Measurements from ENCODE around the gene MOB3B. TPM values are rescaled to one million over a fixed set of nuclear protein-coding genes. Genes with fewer than 3 reads are reported as not detected.

MOB3B gene
- total RNA-seq, 1 donor from 2014 or later: 3.8 TPM

DNA sequence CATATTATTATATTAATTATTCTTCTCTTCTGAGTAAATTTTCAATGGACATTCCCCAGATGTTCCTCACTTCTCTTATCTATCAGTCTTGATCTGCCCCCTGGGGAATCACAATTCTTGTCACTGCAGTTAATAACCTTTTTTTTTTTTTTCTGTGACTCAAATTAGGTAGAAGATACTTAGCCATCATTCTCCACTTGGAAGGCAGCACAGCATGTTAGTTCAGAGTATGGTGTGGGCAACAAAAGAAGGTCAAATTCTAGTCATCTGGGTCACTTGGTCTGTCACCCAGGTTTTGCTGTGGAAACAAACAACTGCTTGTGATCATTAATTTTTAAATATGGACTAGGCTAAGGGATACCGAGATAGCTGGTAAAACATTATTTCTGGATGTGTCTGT lies 8.1 kb upstream of the MOB3B start:
- H3K4me1 Mint-ChIP-seq (ENCODE audit: low read depth): peaks cover 41% of the 10 kb centered on the region
- no peaks in the 10 kb centered on the region for H3K9me3 Mint-ChIP-seq (ENCODE audit: low read depth)
- H3K4me3 Mint-ChIP-seq (ENCODE audit: unreplicated experiment): no peak overlapping the region

GRCh38 chr9:27537027-27537435 lies 7.4 kb upstream of the MOB3B start:
- no peak overlapping the region for H3K4me3 Mint-ChIP-seq (ENCODE audit: unreplicated experiment)
- H3K9me3 Mint-ChIP-seq (ENCODE audit: low read depth): no peaks in the 10 kb centered on the region
- H3K4me1 Mint-ChIP-seq (ENCODE audit: low read depth): peaks cover 34% of the 10 kb centered on the region
- no peak for DNase-seq (ENCODE audit: low spot score)
- TF ChIP-seq CTCF (IDR thresholded peaks at IDR 0.05): no peak
- peaks cover 4% of the 10 kb centered on the region for H3K27me3 Mint-ChIP-seq (ENCODE audit: low read depth)
- H3K27ac Mint-ChIP-seq (ENCODE audit: unreplicated experiment): no peak overlapping the region
- H3K36me3 Mint-ChIP-seq (ENCODE audit: low read depth): peaks cover 2% of the 10 kb centered on the region

More for the DNA sequence above, 8.1 kb upstream of the MOB3B start:
- Mint-ChIP-seq H3K36me3 (ENCODE audit: low read depth) (peaks cover 2% of the 10 kb centered on the region), H3K27ac (ENCODE audit: unreplicated experiment) (no peak overlapping the region), H3K27me3 (ENCODE audit: low read depth) (peaks cover 4% of the 10 kb centered on the region)
- no peak for TF ChIP-seq CTCF (IDR thresholded peaks at IDR 0.05)
- DNase-seq (ENCODE audit: low spot score): no peak

GRCh38 chr9:27536168-27536567 lies 6.6 kb upstream of the MOB3B start:
- TF ChIP-seq CTCF (IDR thresholded peaks at IDR 0.05): no peak
- Mint-ChIP-seq H3K9me3 (ENCODE audit: low read depth) (no peaks in the 10 kb centered on the region), H3K4me1 (ENCODE audit: low read depth) (peaks cover 32% of the 10 kb centered on the region), H3K36me3 (ENCODE audit: low read depth) (peaks cover 2% of the 10 kb centered on the region), H3K4me3 (ENCODE audit: unreplicated experiment) (no peak overlapping the region), H3K27me3 (ENCODE audit: low read depth) (peaks cover 4% of the 10 kb centered on the region), H3K27ac (ENCODE audit: unreplicated experiment) (no peak overlapping the region)
- no peak for DNase-seq (ENCODE audit: low spot score)

- peak; percentile 28 for TF ChIP-seq CTCF (IDR thresholded peaks at IDR 0.05)
- peaks cover 35% of the 10 kb centered on the region for H3K4me1 Mint-ChIP-seq (ENCODE audit: low read depth)
- H3K36me3 Mint-ChIP-seq (ENCODE audit: low read depth): peaks cover 2% of the 10 kb centered on the region
- H3K27me3 Mint-ChIP-seq (ENCODE audit: low read depth): peaks cover 5% of the 10 kb centered on the region
- H3K27ac Mint-ChIP-seq (ENCODE audit: unreplicated experiment): no peak overlapping the region
- no peak overlapping the region for H3K4me3 Mint-ChIP-seq (ENCODE audit: unreplicated experiment)
- no peaks in the 10 kb centered on the region for H3K9me3 Mint-ChIP-seq (ENCODE audit: low read depth)
- DNase-seq (ENCODE audit: low spot score): no peak
Measured at GRCh38 chr9:27535701-27536118, 6.1 kb upstream of the MOB3B start.

DNA sequence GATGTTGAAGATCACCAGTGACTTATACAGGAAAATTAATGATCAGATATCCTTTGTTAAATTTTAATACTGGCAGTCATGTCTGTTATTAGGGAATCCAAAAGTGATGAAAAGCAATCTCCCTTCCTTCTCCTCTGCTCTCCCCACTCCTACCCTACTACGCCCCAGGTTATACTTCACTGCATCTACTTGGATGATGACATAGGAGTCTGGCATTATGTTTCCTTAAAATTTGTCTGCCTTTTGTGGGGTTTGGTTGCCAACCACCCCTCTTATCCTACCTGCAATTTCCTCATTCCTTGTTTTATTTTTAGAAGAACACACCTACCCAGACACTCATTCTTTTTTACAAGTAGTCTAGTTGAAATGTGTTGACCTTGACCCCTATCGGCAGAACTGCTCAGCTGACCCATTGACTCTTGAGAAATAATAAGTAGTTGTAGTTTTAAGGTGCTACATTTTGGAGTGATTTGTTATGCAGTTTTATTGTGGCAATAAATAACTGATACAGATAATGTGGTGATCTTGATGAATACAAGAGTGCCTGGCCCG lies 5.1 kb upstream of the MOB3B start:
- TF ChIP-seq CTCF (IDR thresholded peaks at IDR 0.05): no peak

More for the DNA sequence above, 5.1 kb upstream of the MOB3B start:
- Mint-ChIP-seq H3K4me3 (ENCODE audit: unreplicated experiment) (no peak overlapping the region), H3K36me3 (ENCODE audit: low read depth) (peaks cover 2% of the 10 kb centered on the region), H3K27me3 (ENCODE audit: low read depth) (peaks cover 5% of the 10 kb centered on the region), H3K9me3 (ENCODE audit: low read depth) (no peaks in the 10 kb centered on the region), H3K4me1 (ENCODE audit: low read depth) (peaks cover 28% of the 10 kb centered on the region), H3K27ac (ENCODE audit: unreplicated experiment) (no peak overlapping the region)
- DNase-seq (ENCODE audit: low spot score): no peak

Data from chondrocyte (in vitro differentiated cells).